K562 (cell line): ENCODE data around the gene ETV3. TPM values are rescaled to one million over a fixed set of nuclear protein-coding genes. Genes with fewer than 3 reads are reported as not detected.

Source experiments
- ATAC-seq: fragments of 200-7000 bp; cut with Tn5 transposase; 3 replicates; pipeline ENCODE4 v1.9.1; 2020; ENCODE audit warnings: moderate library complexity
- BruUV-seq: library from RNA; stranded (reverse); fragments of 400-500 nt; replicated peaks from 2 replicates; lab custom pipeline; 2021; lab: Mats Ljungman, UMichigan
- CTCF ChIA-PET: fragments of 300-600 bp; formaldehyde crosslinking; extraction: SDS; loops from one replicate; lab custom pipeline; 2021; ENCODE audit warnings: low intra/inter-chr PET ratio; lab: Yijun Ruan, JAX
- POLR2A ChIA-PET: fragments of 300-600, 350-650 bp; sonication (Branson Sonifier 250); formaldehyde crosslinking; extraction: SDS; loops from one replicate; lab custom pipeline; 2021; ENCODE audit warnings: antibody characterized with exemption, inconsistent platforms; lab: Yijun Ruan, JAX
- DNase-seq, 4 experiments: peaks; one replicate each; pipeline versions ENCODE4 v3.0.0 to v3.0.0-alpha.2; 2011 to 2018; ENCODE audit warnings: low spot score in 3 of 4, mixed read lengths in 3 of 4; ENCODE audit errors: extremely low read depth in 1 of 4
- FAIRE-seq: peaks from 2 replicates; lab custom pipeline; 2011; peaks lifted over from hg19 to GRCh38; lab: Jason Lieb, UNC
- H2AFZ ChIP-seq: 2 replicates; pipeline ENCODE4 v1.6.0; 2011; ENCODE audit warnings: low read depth, low read length, control low read depth, inconsistent platforms
- H3K27ac ChIP-seq: fragments of 200-600 bp; 3 replicates; pipeline ENCODE4 v1.8.0; 2011; ENCODE audit warnings: low read depth, mild to moderate bottlenecking, control low read depth, inconsistent platforms, low read length, moderate library complexity, mixed read lengths; ENCODE audit errors: extremely low read depth
- H3K27me3 ChIP-seq, 2 experiments: fragments of 300-600 bp in 1 of 2; 2 replicates in 1 of 2; 3 replicates in 1 of 2; pipeline versions ENCODE4 v1.6.0 to v1.8.0; 2011; ENCODE audit warnings: inconsistent platforms in 2 of 2, low read length in 2 of 2, mild to moderate bottlenecking in 1 of 2, mixed read lengths in 1 of 2, moderate library complexity in 1 of 2; ENCODE audit not compliant: control insufficient read depth in 2 of 2, insufficient read depth in 2 of 2
- H3K36me3 ChIP-seq: fragments of 300-600 bp; 3 replicates; pipeline ENCODE4 v1.8.0; 2011; ENCODE audit warnings: mild to moderate bottlenecking, low read length, inconsistent platforms; ENCODE audit not compliant: control insufficient read depth, insufficient read depth
- H3K4me1 ChIP-seq, 2 experiments: fragments of 200-600 bp in 1 of 2; replicated peaks in 1 of 2; 2 replicates in 1 of 2; 3 replicates in 1 of 2; pipeline versions ENCODE4 v1.5.1 to v1.8.0; 2011; ENCODE audit warnings: inconsistent platforms in 2 of 2, low read length in 2 of 2, mild to moderate bottlenecking in 1 of 2, mixed read lengths in 1 of 2, moderate library complexity in 1 of 2; ENCODE audit not compliant: control insufficient read depth in 2 of 2, insufficient read depth in 2 of 2
- H3K4me2 ChIP-seq: 2 replicates; pipeline ENCODE4 v1.6.1; 2011; ENCODE audit warnings: low read length, control low read depth, inconsistent platforms, mixed read lengths; ENCODE audit not compliant: insufficient read depth
- H3K4me3 ChIP-seq: fragments of 200-600 bp; sonication (generic), shearing (Covaris generic); 2 replicates; pipeline ENCODE4 v1.5.1; 2016; ENCODE audit warnings: control low read depth, inconsistent platforms
- H3K79me2 ChIP-seq: fragments of 200-600 bp; 3 replicates; pipeline ENCODE4 v1.8.0; 2011; ENCODE audit warnings: low read length, inconsistent platforms; ENCODE audit not compliant: control insufficient read depth, insufficient read depth
- H3K9ac ChIP-seq, 2 experiments: 2 replicates each; pipeline versions ENCODE4 v1.6.0 to v1.6.1; 2011; ENCODE audit warnings: low read depth in 2 of 2, low read length in 2 of 2, control low read depth in 1 of 2, inconsistent platforms in 1 of 2, mild to moderate bottlenecking in 1 of 2, mixed read lengths in 1 of 2; ENCODE audit not compliant: insufficient read depth in 1 of 2
- H3K9me1 ChIP-seq: one replicate; pipeline ENCODE4 v1.6.0; 2011; ENCODE audit warnings: inconsistent platforms, mild to moderate bottlenecking, low read length, moderate library complexity; ENCODE audit not compliant: control insufficient read depth, insufficient read depth
- H3K9me3 ChIP-seq: replicated peaks from 2 replicates; pipeline ENCODE4 v1.5.1; 2011; ENCODE audit warnings: low read depth, low read length, inconsistent platforms; ENCODE audit not compliant: control insufficient read depth, insufficient read depth
- H4K20me1 ChIP-seq: replicated peaks from 2 replicates; pipeline ENCODE4 v1.6.1; 2011; ENCODE audit warnings: low read length, inconsistent platforms, mixed read lengths; ENCODE audit not compliant: control insufficient read depth, insufficient read depth
- WGBS: fragments of 100-300 bp; shearing (Covaris generic); methylation state at CpG from one replicate; pipeline ENCODE4 v1.1.6; 2016; ENCODE audit warnings: low coverage, mixed read lengths; ENCODE audit not compliant: insufficient coverage; ENCODE audit errors: missing lambda C conversion rate; 5-methylcytosine and 5-hydroxymethylcytosine counted together
- in situ Hi-C: fragments of 300-500 bp; cut with MboI; formaldehyde crosslinking; loops from 4 replicates; pipeline ENCODE4 v1.15.0; 2018; ENCODE audit warnings: inconsistent platforms, mixed read lengths
- intact Hi-C: fragments of 100-400 bp; cut with micrococcal nuclease; formaldehyde crosslinking; loops from 2 replicates; pipeline ENCODE4 v1.14.2; 2022
- polyA plus RNA-seq, 8 experiments: library from polyadenylated mRNA; depleted of rRNA in 4 of 8; stranded (reverse) in 5 of 8; unstranded in 3 of 8; fragments of >200 nt; fragmentation: Nextera tagmentation in 2 of 8; fragmentation: Illumina TruSeq in 1 of 8; extraction: Ambion mirVana in 2 of 8; extraction: Trizol in 1 of 8; gene quantifications; 2 replicates each; pipeline versions ENCODE4 v1.2.1 to v1.2.3, GENCODE V29; 2011 to 2014; ENCODE audit warnings: inconsistent platforms in 1 of 8, missing spikeins in 1 of 8
- total RNA-seq, 7 experiments: library from RNA; depleted of rRNA in 6 of 7; stranded (reverse); fragments of >200 nt in 6 of 7; fragmentation: Illumina TruSeq in 2 of 7; extraction: Trizol in 2 of 7; gene quantifications; 2 replicates each; pipeline versions ENCODE4 v1.2.1 to v1.2.3, GENCODE V29; 2011 to 2021; ENCODE audit warnings: low replicate concordance in 1 of 7
- TF ChIP-seq, protein P1 (sequence below), 3 experiments: fragments of 200-800 bp in 1 of 3; fragments of 250-450 bp in 1 of 3; fragments of 450-650 bp in 1 of 3; sonication (Bioruptor Pico) in 1 of 3; sonication (Bioruptor generic) in 1 of 3; formaldehyde crosslinking in 1 of 3; IDR thresholded peaks; 2 replicates each; pipeline versions ENCODE4 v1.6.1 to v1.8.0; 2016 to 2022; ENCODE audit warnings: mild to moderate bottlenecking in 2 of 3, missing genetic modification characterization in 2 of 3, missing compliant biosample characterization in 1 of 3, moderate library complexity in 1 of 3
- TF ChIP-seq, protein P2 (sequence below): fragments of 250-450 bp; sonication (Bioruptor Pico); IDR thresholded peaks from 2 replicates; pipeline ENCODE4 v1.4.0; 2020; ENCODE audit warnings: mild to moderate bottlenecking
- TF ChIP-seq, protein P3 (sequence below): IDR thresholded peaks from 2 replicates; pipeline ENCODE4 v1.6.1; 2011; ENCODE audit warnings: borderline replicate concordance, low read depth, mild to moderate bottlenecking, moderate library complexity, low read length; ENCODE audit not compliant: insufficient read depth, poor library complexity, severe bottlenecking

ETV3 gene
- total and polyA plus RNA-seq, 9 of the 15 experiments (the other 6 are each of a cell fraction or from before 2014, with no cell fraction given) = 3.1 to 16.0 (median 9.0) TPM

DNA sequence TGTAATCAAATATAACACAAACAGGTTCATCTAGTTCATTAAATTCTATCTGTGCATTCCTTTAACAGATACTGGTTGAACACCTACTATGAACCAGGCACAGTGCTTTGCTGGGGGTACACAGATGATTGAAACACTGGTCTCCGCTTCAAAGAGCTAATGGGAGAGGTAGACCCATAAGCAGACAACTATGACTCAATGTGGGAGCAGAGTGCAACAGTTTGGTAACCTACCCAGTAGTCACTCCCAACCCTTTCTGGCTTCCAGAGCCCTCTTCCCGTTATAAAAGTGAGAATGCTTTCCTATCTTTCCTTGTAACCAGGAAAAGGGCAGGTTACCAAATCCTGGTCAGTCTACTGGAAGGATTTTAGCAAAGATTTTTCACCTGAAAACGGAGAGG lies 8.0 kb upstream of the ETV3 start (continued):
- TF ChIP-seq, protein P1, sequence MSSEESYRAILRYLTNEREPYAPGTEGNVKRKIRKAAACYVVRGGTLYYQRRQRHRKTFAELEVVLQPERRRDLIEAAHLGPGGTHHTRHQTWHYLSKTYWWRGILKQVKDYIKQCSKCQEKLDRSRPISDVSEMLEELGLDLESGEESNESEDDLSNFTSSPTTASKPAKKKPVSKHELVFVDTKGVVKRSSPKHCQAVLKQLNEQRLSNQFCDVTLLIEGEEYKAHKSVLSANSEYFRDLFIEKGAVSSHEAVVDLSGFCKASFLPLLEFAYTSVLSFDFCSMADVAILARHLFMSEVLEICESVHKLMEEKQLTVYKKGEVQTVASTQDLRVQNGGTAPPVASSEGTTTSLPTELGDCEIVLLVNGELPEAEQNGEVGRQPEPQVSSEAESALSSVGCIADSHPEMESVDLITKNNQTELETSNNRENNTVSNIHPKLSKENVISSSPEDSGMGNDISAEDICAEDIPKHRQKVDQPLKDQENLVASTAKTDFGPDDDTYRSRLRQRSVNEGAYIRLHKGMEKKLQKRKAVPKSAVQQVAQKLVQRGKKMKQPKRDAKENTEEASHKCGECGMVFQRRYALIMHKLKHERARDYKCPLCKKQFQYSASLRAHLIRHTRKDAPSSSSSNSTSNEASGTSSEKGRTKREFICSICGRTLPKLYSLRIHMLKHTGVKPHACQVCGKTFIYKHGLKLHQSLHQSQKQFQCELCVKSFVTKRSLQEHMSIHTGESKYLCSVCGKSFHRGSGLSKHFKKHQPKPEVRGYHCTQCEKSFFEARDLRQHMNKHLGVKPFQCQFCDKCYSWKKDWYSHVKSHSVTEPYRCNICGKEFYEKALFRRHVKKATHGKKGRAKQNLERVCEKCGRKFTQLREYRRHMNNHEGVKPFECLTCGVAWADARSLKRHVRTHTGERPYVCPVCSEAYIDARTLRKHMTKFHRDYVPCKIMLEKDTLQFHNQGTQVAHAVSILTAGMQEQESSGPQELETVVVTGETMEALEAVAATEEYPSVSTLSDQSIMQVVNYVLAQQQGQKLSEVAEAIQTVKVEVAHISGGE (CRISPR knock-in tag; IDR thresholded peaks at IDR 0.05) = no peak
- TF ChIP-seq, all 486 proteins: peak for 0

DNA sequence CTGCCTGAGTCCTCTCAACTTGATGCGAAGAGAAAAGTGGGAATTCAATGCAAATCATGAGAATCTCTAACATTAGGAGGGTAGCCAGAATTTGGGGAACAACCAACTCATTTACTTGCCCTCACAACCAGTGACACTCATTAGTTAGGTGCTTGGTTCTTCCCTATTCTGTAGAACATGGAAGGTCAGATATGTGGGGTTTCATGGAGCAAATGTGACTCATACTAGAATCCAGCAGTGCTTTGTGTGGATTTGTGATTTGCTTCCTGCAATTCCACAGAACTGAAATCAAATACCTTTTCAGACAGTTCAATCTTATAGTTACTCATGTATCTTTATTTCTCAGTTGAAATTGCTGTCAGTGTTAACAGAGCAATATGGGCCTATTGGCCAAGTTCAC lies 6.9 kb upstream of the ETV3 start:
- no peaks in the 10 kb centered on the region for H3K27me3 ChIP-seq
- in situ Hi-C loops (no loop called here), intact Hi-C loops (no loop called here)
- H3K27ac ChIP-seq = no peak overlapping the region
- H3K36me3 ChIP-seq = no peaks in the 10 kb centered on the region; the same call in 2 of the 3 replicates
- WGBS = 39% methylated on average over 1 of the region's 1 CpG
- FAIRE-seq = no peak
- ChIA-PET CTCF (no interaction called here), POLR2A (no interaction called here)
- H3K9me1 ChIP-seq = no peaks in the 10 kb centered on the region
- H2AFZ ChIP-seq = peak overlapping the region; percentile 5; the same call in 1 of the 2 replicates
- DNase-seq = no peak
- H3K4me1 ChIP-seq = peaks cover 3 to 37% of the 10 kb centered on the region in 2 experiments; a peak in 3 of 5 replicates
- TF ChIP-seq, protein P2, sequence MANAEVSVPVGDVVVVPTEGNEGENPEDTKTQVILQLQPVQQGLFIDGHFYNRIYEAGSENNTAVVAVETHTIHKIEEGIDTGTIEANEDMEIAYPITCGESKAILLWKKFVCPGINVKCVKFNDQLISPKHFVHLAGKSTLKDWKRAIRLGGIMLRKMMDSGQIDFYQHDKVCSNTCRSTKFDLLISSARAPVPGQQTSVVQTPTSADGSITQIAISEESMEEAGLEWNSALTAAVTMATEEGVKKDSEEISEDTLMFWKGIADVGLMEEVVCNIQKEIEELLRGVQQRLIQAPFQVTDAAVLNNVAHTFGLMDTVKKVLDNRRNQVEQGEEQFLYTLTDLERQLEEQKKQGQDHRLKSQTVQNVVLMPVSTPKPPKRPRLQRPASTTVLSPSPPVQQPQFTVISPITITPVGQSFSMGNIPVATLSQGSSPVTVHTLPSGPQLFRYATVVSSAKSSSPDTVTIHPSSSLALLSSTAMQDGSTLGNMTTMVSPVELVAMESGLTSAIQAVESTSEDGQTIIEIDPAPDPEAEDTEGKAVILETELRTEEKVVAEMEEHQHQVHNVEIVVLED = no peak
- TF ChIP-seq, protein P3, sequence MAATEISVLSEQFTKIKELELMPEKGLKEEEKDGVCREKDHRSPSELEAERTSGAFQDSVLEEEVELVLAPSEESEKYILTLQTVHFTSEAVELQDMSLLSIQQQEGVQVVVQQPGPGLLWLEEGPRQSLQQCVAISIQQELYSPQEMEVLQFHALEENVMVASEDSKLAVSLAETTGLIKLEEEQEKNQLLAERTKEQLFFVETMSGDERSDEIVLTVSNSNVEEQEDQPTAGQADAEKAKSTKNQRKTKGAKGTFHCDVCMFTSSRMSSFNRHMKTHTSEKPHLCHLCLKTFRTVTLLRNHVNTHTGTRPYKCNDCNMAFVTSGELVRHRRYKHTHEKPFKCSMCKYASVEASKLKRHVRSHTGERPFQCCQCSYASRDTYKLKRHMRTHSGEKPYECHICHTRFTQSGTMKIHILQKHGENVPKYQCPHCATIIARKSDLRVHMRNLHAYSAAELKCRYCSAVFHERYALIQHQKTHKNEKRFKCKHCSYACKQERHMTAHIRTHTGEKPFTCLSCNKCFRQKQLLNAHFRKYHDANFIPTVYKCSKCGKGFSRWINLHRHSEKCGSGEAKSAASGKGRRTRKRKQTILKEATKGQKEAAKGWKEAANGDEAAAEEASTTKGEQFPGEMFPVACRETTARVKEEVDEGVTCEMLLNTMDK = no peak
- no peak overlapping the region for H3K9ac ChIP-seq
- no peaks in the 10 kb centered on the region for H3K9me3 ChIP-seq
- BruUV-seq = no TSS peak
- H3K4me3 ChIP-seq = no peak overlapping the region
- H3K79me2 ChIP-seq = no peaks in the 10 kb centered on the region
- H3K4me2 ChIP-seq = no peak overlapping the region
- no peaks in the 10 kb centered on the region for H4K20me1 ChIP-seq
- ATAC-seq = no peak
